T-cell (primary cell): Measurements from ENCODE around the gene CEMIP. TPM values are rescaled to one million over a fixed set of nuclear protein-coding genes. Genes with fewer than 3 reads are reported as not detected.

Experiments
- ATAC-seq, 4 experiments: fragments of 200-7000 bp in 3 of 4; fragments of 150-1000 bp in 1 of 4; cut with Tn5 transposase; replicated peaks in 1 of 4; 1 replicate in 3 of 4; 2 replicates in 1 of 4; pipeline ENCODE4 v1.10.0; 2021; ENCODE audit warnings: moderate library complexity in 3 of 4, mild to moderate bottlenecking in 2 of 4, moderate number of reproducible peaks in 1 of 4
- CTCF ChIA-PET, 2 donors: fragments of 300-600 bp; sonication (Branson Sonifier 250); formaldehyde crosslinking; loops; one replicate each; lab custom pipeline; 2022; ENCODE audit warnings: antibody characterized with exemption in 2 of 2; lab: Charles Lee
- POLR2A ChIA-PET, 2 donors: fragments of 300-600 bp; sonication (Branson Sonifier 250); formaldehyde crosslinking; loops; one replicate each; lab custom pipeline; 2022; ENCODE audit warnings: antibody characterized with exemption in 2 of 2; lab: Charles Lee
- DNase-seq, 35 experiments: peaks; one replicate each; pipeline versions ENCODE4 v3.0.0 to v3.0.0-alpha.2; 2013 to 2023
- H3K27ac ChIP-seq: one replicate; pipeline ENCODE4 v1.5.1; 2013; ENCODE audit warnings: low read length
- H3K27me3 ChIP-seq, 2 experiments: replicated peaks in 1 of 2; 1 replicate in 1 of 2; 2 replicates in 1 of 2; pipeline versions ENCODE4 v1.6.1 to v1.7.0; 2013; ENCODE audit warnings: low read length in 1 of 2, mixed read lengths in 1 of 2; ENCODE audit not compliant: control insufficient read depth in 2 of 2, insufficient read depth in 2 of 2; ENCODE audit errors: extremely low read depth in 1 of 2
- H3K36me3 ChIP-seq, 2 donors: 1 replicate in 1 of 2; 2 replicates in 1 of 2; pipeline versions ENCODE4 v1.6.1 to v1.7.0; 2013; ENCODE audit warnings: low read length in 1 of 2; ENCODE audit not compliant: control insufficient read depth in 2 of 2, insufficient read depth in 1 of 2; ENCODE audit errors: extremely low read depth in 1 of 2
- H3K4me1 ChIP-seq, 2 experiments: 1 replicate in 1 of 2; 2 replicates in 1 of 2; pipeline versions ENCODE4 v1.6.1 to v1.7.0; 2013; ENCODE audit warnings: low read length in 2 of 2, mixed read lengths in 1 of 2; ENCODE audit not compliant: insufficient read depth in 2 of 2, control insufficient read depth in 1 of 2; ENCODE audit errors: extremely low read depth in 1 of 2
- H3K4me3 ChIP-seq, 2 donors: 1 replicate in 1 of 2; 2 replicates in 1 of 2; pipeline versions ENCODE4 v1.5.1 to v1.7.0; 2013; ENCODE audit warnings: mild to moderate bottlenecking in 2 of 2, low read length in 1 of 2, moderate library complexity in 1 of 2; ENCODE audit not compliant: control insufficient read depth in 1 of 2; ENCODE audit errors: extremely low read depth in 1 of 2
- H3K9me3 ChIP-seq: 2 replicates; pipeline ENCODE4 v1.7.0; 2013
- H3K27ac Mint-ChIP-seq, 2 donors: one replicate each; pipeline ENCODE4 v1.8.0; 2020 to 2021; ENCODE audit warnings: mild to moderate bottlenecking in 2 of 2, mixed read lengths in 2 of 2
- H3K27me3 Mint-ChIP-seq, 2 donors: one replicate each; pipeline ENCODE4 v1.8.0; 2021 to 2022; ENCODE audit warnings: mixed read lengths in 2 of 2
- H3K36me3 Mint-ChIP-seq: one replicate; pipeline ENCODE4 v1.8.0; 2021; ENCODE audit warnings: mixed read lengths
- H3K4me1 Mint-ChIP-seq, 3 donors: one replicate each; pipeline ENCODE4 v1.8.0; 2020 to 2022; ENCODE audit warnings: mixed read lengths in 3 of 3, mild to moderate bottlenecking in 1 of 3
- H3K4me3 Mint-ChIP-seq, 3 donors: one replicate each; pipeline ENCODE4 v1.8.0; 2020 to 2022; ENCODE audit warnings: mild to moderate bottlenecking in 3 of 3, mixed read lengths in 3 of 3, moderate library complexity in 3 of 3
- H3K9me3 Mint-ChIP-seq, 3 donors: one replicate each; pipeline ENCODE4 v1.8.0; 2020 to 2022; ENCODE audit warnings: mixed read lengths in 3 of 3
- WGBS: methylation state at CpG from one replicate; pipeline ENCODE4 v1.1.5; 2013; ENCODE audit warnings: missing lambda C conversion rate; ENCODE audit not compliant: insufficient coverage; 5-methylcytosine and 5-hydroxymethylcytosine counted together
- total RNA-seq, 35 experiments: library from RNA in 6 of 35; stranded (reverse) in 6 of 35; fragments of 120-200 nt in 1 of 35; gene quantifications; one replicate each; pipeline versions ENCODE4 v1.2.1 to v1.2.4 and lab custom pipeline; 2013 to 2026

CEMIP gene, protein sequence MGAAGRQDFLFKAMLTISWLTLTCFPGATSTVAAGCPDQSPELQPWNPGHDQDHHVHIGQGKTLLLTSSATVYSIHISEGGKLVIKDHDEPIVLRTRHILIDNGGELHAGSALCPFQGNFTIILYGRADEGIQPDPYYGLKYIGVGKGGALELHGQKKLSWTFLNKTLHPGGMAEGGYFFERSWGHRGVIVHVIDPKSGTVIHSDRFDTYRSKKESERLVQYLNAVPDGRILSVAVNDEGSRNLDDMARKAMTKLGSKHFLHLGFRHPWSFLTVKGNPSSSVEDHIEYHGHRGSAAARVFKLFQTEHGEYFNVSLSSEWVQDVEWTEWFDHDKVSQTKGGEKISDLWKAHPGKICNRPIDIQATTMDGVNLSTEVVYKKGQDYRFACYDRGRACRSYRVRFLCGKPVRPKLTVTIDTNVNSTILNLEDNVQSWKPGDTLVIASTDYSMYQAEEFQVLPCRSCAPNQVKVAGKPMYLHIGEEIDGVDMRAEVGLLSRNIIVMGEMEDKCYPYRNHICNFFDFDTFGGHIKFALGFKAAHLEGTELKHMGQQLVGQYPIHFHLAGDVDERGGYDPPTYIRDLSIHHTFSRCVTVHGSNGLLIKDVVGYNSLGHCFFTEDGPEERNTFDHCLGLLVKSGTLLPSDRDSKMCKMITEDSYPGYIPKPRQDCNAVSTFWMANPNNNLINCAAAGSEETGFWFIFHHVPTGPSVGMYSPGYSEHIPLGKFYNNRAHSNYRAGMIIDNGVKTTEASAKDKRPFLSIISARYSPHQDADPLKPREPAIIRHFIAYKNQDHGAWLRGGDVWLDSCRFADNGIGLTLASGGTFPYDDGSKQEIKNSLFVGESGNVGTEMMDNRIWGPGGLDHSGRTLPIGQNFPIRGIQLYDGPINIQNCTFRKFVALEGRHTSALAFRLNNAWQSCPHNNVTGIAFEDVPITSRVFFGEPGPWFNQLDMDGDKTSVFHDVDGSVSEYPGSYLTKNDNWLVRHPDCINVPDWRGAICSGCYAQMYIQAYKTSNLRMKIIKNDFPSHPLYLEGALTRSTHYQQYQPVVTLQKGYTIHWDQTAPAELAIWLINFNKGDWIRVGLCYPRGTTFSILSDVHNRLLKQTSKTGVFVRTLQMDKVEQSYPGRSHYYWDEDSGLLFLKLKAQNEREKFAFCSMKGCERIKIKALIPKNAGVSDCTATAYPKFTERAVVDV (N-terminal part only)
- 1 to 10 TPM in 2 of 5 donors, under 1 TPM in 1, not detected in 2; 0.63 to 1.2 (median 1.2) TPM for total RNA-seq
- not detected for total RNA-seq (2013)
- 0 to 0.85 (median 0.18) reads per million in 29 experiments for total RNA-seq (lab: John Stamatoyannopoulos, UW)

- Histone ChIP-seq H3K27me3 (peaks cover 3 to 41% of the 10 kb centered on the region in 2 experiments), H3K36me3 (no peaks in the 10 kb centered on the region), H3K9me3 (no peaks in the 10 kb centered on the region), H3K27ac (no peak within 1 kb of the TSS), H3K4me3 (peak within 1 kb of the TSS in 1 of 2 donors; percentile 27), H3K4me1 (peaks cover 0 to 14% of the 10 kb centered on the region in 2 experiments)
- Mint-ChIP-seq H3K27me3 (peaks cover 39 to 50% of the 10 kb centered on the region in 2 donors), H3K4me1 (peaks cover 16 to 23% (median 21%) of the 10 kb centered on the region in 3 donors), H3K4me3 (peak within 1 kb of the TSS; percentile 39 to 71 (median 69)), H3K9me3 (no peaks in the 10 kb centered on the region), H3K36me3 (no peaks in the 10 kb centered on the region), H3K27ac (peak within 1 kb of the TSS in 1 of 2 donors; percentile 70)
- ChIA-PET POLR2A (no interaction called here), CTCF (no interaction called here)
- 2% methylated on average over 75 of the region's 75 CpGs for WGBS
- DNase-seq (peak in 13 of 35 experiments; percentile 2 to 32 (median 9)), ATAC-seq (peak; percentile 52 to 65 (median 58))
Observed at GRCh38 chr15:80778964-80779657, at the start of gene CEMIP. CEMIP (plus strand) TSS chr15:80779370; CDS start chr15:80873880, 94,510 bp downstream.

- no peak overlapping the region for H3K27ac Mint-ChIP-seq
- CTCF ChIA-PET, result no interaction called here
- H3K4me3 Mint-ChIP-seq, result no peak overlapping the region
- H3K4me1 Mint-ChIP-seq, result no peaks in the 10 kb centered on the region
- Histone ChIP-seq H3K27me3 (no peaks in the 10 kb centered on the region), H3K4me1 (no peaks in the 10 kb centered on the region), H3K4me3 (no peak overlapping the region), H3K27ac (no peak overlapping the region), H3K9me3 (no peaks in the 10 kb centered on the region), H3K36me3 (no peaks in the 10 kb centered on the region)
- DNase-seq (no peak), ATAC-seq (no peak)
- POLR2A ChIA-PET, result no interaction called here
- 100% methylated on average over 5 of the region's 7 CpGs for WGBS
- H3K36me3 Mint-ChIP-seq, result peaks cover 3% of the 10 kb centered on the region
- H3K27me3 Mint-ChIP-seq, result no peaks in the 10 kb centered on the region
- peaks cover 0 to 3% (median 0%) of the 10 kb centered on the region in 3 donors for H3K9me3 Mint-ChIP-seq
Observed at GRCh38 chr15:80730387-80730786, 48.8 kb upstream of the CEMIP start.

DNA sequence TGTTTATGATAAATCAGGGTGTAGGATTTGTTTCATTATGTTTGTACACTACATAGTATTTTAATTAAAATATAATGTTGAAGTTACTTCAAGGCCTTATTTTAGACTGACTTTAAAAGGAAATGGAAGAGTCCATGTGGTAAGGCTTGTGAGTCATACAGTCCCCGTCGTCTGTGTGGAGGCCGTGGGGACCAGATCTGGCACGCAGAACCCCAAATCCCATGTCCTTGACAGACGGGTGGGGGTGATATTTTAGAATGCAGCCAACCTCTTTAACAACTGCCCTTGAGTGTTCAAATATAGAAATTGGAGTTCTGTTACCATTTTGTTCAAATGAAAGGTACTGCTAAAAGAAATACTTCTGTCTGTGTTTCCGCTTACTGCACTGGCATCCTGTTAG, 48.2 kb upstream of the CEMIP start:
- H3K9me3 Mint-ChIP-seq, result peaks cover 0 to 2% (median 0%) of the 10 kb centered on the region in 3 donors
- POLR2A ChIA-PET, result no interaction called here
- DNase-seq, result no peak

DNA sequence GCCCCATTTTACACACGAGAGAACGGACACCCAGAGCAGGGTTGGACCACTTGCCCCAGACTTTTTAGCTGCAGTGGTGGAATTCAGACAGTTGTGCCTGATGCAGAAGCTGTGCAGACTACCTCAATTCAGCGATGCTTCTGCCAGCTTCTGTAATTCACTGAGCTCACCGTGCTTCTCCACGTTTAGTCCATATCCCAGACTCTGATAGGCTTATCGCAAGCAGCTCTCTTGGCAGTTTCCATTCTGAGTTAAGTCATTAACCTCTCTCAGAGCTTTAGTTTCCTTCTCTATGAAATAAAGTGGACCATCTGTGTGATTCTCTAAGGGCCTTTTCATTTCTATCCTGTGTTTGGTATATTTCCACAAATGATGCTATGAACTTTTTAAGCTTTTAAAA, 47.0 kb upstream of the CEMIP start:
- no peak overlapping the region for H3K27ac Mint-ChIP-seq
- Histone ChIP-seq H3K27ac (no peak overlapping the region), H3K4me3 (no peak overlapping the region), H3K36me3 (no peaks in the 10 kb centered on the region), H3K9me3 (no peaks in the 10 kb centered on the region), H3K27me3 (no peaks in the 10 kb centered on the region), H3K4me1 (no peaks in the 10 kb centered on the region)
- H3K4me3 Mint-ChIP-seq, result no peak overlapping the region
- POLR2A ChIA-PET, result no interaction called here
- no peaks in the 10 kb centered on the region for H3K9me3 Mint-ChIP-seq
- ATAC-seq (no peak), DNase-seq (no peak)
- 92% methylated on average over 4 of the region's 6 CpGs for WGBS
- H3K36me3 Mint-ChIP-seq, result no peaks in the 10 kb centered on the region
- H3K4me1 Mint-ChIP-seq, result no peaks in the 10 kb centered on the region
- no peaks in the 10 kb centered on the region for H3K27me3 Mint-ChIP-seq
- CTCF ChIA-PET, result no interaction called here

More for the DNA sequence above, 48.2 kb upstream of the CEMIP start:
- Mint-ChIP-seq H3K27ac (no peak overlapping the region), H3K4me3 (no peak overlapping the region), H3K36me3 (peaks cover 3% of the 10 kb centered on the region), H3K4me1 (no peaks in the 10 kb centered on the region), H3K27me3 (no peaks in the 10 kb centered on the region)
- Histone ChIP-seq H3K27ac (no peak overlapping the region), H3K27me3 (no peaks in the 10 kb centered on the region), H3K4me3 (no peak overlapping the region), H3K4me1 (no peaks in the 10 kb centered on the region), H3K9me3 (no peaks in the 10 kb centered on the region), H3K36me3 (no peaks in the 10 kb centered on the region)
- 100% methylated on average over 1 of the region's 6 CpGs for WGBS
- CTCF ChIA-PET, result no interaction called here
- no peak for ATAC-seq

GRCh38 chr15:80732818-80733217, 46.4 kb upstream of the CEMIP start:
- H3K4me1 Mint-ChIP-seq, result no peaks in the 10 kb centered on the region
- H3K9me3 ChIP-seq, result no peaks in the 10 kb centered on the region
- 86% methylated on average over 5 of the region's 5 CpGs for WGBS

More at GRCh38 chr15:80732818-80733217, 46.4 kb upstream of the CEMIP start:
- no peak overlapping the region for H3K4me3 Mint-ChIP-seq
- H3K27me3 Mint-ChIP-seq, result no peaks in the 10 kb centered on the region
- no peak overlapping the region for H3K4me3 ChIP-seq
- H3K36me3 Mint-ChIP-seq, result no peaks in the 10 kb centered on the region
- no peak overlapping the region for H3K27ac ChIP-seq
- H3K4me1 ChIP-seq, result no peaks in the 10 kb centered on the region
- POLR2A ChIA-PET, result no interaction called here
- H3K36me3 ChIP-seq, result no peaks in the 10 kb centered on the region
- no peaks in the 10 kb centered on the region for H3K9me3 Mint-ChIP-seq
- CTCF ChIA-PET, result no interaction called here
- no peaks in the 10 kb centered on the region for H3K27me3 ChIP-seq
- DNase-seq (no peak), ATAC-seq (no peak)
- H3K27ac Mint-ChIP-seq, result no peak overlapping the region
